NCI-H69 (cell line): ENCODE measurements around the gene PFKL.

Experiments used
- DNase-seq: peaks from one replicate; lab custom pipeline; 2025; lab: John Stamatoyannopoulos, UW

Gene PFKL

GRCh38 chr21:44364151-44365053, 64.5 kb downstream of the PFKL start:
- DNase-seq, result no peak

GRCh38 chr21:44365251-44365966, 65.6 kb downstream of the PFKL start:
- no peak for DNase-seq

- no peak for DNase-seq
These were observed 66.2 kb downstream of the PFKL start for GRCh38 chr21:44365967-44366585.

- no peak for DNase-seq
These were observed 66.8 kb downstream of the PFKL start for GRCh38 chr21:44366586-44367211.

GRCh38 chr21:44368711-44369446, 69.0 kb downstream of the PFKL start:
- peak; percentile 21 for DNase-seq

GRCh38 chr21:44370027-44370735, 70.3 kb downstream of the PFKL start:
- peak; percentile 47 for DNase-seq

GRCh38 chr21:44370786-44371410, 71.0 kb downstream of the PFKL start:
- no peak for DNase-seq

GRCh38 chr21:44371596-44371995, 71.7 kb downstream of the PFKL start:
- DNase-seq, result no peak

- DNase-seq, result no peak
These were observed 72.8 kb downstream of the PFKL start for GRCh38 chr21:44372616-44373015.

GRCh38 chr21:44374601-44375280, 74.9 kb downstream of the PFKL start:
- no peak for DNase-seq

GRCh38 chr21:44375281-44375651, 75.4 kb downstream of the PFKL start:
- no peak for DNase-seq

- DNase-seq, result no peak
These were observed 75.9 kb downstream of the PFKL start for GRCh38 chr21:44375761-44376241.

GRCh38 chr21:44376606-44377005, 76.8 kb downstream of the PFKL start:
- no peak for DNase-seq
